ENCODE results near the gene MRPL16.

DNA sequence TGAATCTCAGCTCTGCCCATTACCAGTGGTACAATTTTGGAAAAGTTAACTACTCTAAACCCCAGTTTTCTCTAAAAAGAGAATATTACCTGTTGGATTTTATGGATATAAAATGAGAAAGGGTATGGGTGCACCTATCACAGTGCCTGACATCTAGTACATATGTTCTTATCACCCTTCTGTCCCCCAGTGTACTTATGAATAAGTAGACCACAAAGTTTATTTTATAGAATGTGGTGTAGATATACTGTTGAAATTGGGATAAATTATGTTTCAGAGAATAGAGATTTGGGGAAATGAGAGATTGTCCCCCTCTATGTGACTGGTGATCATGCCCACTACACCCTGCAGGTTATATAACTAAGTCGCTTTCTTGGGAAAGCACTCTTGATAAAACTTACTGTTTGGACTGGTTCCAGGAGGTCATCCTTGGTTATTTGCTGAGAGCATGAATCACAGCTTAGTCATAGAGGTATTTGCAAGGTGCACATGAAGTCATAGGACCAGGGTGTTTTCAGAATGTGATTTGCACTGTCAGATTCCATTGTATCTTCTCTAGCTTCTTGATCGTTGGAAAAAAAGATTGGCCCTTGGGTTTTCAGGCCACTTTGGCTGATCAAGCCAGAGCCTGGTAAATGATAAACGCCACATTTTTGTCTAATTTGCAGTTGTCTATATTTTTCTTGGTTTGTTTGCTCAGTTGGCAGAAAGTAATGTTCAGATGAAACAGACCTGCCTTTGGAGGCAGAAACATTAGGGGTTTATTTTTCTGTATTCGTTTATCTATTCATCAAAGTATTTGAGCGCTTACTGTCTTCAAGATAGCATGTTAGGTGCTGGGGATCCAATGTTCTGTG lies 34.1 kb downstream of the MRPL16 start:
- TF ChIP-seq, protein P1, sequence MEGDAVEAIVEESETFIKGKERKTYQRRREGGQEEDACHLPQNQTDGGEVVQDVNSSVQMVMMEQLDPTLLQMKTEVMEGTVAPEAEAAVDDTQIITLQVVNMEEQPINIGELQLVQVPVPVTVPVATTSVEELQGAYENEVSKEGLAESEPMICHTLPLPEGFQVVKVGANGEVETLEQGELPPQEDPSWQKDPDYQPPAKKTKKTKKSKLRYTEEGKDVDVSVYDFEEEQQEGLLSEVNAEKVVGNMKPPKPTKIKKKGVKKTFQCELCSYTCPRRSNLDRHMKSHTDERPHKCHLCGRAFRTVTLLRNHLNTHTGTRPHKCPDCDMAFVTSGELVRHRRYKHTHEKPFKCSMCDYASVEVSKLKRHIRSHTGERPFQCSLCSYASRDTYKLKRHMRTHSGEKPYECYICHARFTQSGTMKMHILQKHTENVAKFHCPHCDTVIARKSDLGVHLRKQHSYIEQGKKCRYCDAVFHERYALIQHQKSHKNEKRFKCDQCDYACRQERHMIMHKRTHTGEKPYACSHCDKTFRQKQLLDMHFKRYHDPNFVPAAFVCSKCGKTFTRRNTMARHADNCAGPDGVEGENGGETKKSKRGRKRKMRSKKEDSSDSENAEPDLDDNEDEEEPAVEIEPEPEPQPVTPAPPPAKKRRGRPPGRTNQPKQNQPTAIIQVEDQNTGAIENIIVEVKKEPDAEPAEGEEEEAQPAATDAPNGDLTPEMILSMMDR (IDR thresholded peaks at IDR 0.05; ENCODE audit: insufficient read depth, low read length): no peak
- no peak for TF ChIP-seq POLR2AphosphoS5 (IDR thresholded peaks at IDR 0.05; ENCODE audit: low read depth)

Data from HL-60 (cell line).